Stimulated activated CD4-positive, alpha-beta T cell treated with anti-CD3 and anti-CD28 coated beads, Interleukin-2, amount 100 ng/mL, for 24 hours (primary cell): ENCODE results near the gene CENPS.
"Not testable (repeated sequence)": the region's sequence is repeated elsewhere in the genome, so short reads cannot be mapped to it uniquely, and the experiment has no call there.

Experiments
- DNase-seq, 2 donors: peaks; one replicate each; pipeline ENCODE4 v3.0.0-alpha.2; 2020

CENPS gene

GRCh38 chr1:10430216-10431069 is at the start of gene CENPS:
CENPS (plus strand) TSS chr1:10430433; CDS start chr1:10430518, 85 bp downstream.
- DNase-seq: peak; percentile 91 to 96

- DNase-seq: no peak
Measured at GRCh38 chr1:10380594-10381275, 49.5 kb upstream of the CENPS start.

DNA sequence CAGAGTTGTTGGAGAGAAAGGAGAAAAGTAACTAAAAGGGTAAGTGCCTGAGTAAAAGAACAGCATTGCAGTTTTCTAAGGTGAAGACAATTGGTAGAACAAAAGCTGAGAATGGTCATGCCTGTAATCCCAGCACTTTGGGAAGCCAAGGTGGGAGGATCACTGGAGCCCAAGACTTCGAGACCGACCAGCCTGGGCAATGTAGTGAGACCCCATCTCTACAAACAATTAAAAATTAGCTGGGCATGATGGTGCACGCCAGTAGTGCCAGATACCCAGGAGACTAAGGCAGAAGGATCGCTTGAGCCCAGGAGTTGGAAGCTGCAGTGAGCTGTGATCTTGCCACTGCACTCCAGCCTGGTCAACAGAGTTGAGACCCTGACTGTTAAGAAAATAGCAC is 46.6 kb upstream of the CENPS start:
- DNase-seq: no peak

DNA sequence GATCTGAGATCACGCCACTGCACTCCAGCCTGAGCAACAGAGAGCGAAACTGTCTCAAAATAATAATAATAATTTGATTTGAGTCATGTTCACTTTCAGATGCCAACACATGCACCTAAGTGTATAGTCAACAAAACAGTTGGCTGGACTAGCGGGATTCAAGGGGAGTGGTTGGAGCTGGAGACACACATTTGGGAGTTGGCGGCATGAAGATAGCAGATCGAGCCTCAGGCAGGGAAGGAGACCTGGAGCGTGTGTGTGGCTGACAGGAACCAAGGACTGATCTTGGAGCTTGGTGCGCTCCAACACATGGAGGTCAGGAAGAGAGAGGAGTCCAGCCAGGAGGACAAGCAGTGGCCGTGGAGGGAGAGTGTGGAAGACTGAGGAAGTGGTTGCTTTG is 46.0 kb upstream of the CENPS start:
- no peak for DNase-seq

GRCh38 chr1:10386761-10387676 is 43.2 kb upstream of the CENPS start:
- no peak for DNase-seq

GRCh38 chr1:10387677-10388386 is 42.4 kb upstream of the CENPS start:
- DNase-seq: no peak

DNA sequence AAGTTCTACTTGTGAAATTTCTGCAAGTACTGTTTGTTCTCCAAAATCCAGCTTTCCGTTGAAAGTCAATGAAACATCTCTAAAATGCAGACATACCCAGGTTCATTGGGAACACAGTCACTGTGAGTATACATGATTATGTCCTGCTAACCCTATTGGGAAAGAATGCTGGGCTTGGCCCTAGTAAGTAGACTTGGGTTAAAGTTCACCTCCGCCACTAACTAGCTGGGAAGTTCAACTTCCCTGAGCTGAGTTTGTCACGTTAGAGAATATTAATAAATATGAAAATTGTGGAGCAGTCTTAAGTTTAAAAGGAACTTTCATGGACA is 41.9 kb upstream of the CENPS start:
- DNase-seq: no peak

DNA sequence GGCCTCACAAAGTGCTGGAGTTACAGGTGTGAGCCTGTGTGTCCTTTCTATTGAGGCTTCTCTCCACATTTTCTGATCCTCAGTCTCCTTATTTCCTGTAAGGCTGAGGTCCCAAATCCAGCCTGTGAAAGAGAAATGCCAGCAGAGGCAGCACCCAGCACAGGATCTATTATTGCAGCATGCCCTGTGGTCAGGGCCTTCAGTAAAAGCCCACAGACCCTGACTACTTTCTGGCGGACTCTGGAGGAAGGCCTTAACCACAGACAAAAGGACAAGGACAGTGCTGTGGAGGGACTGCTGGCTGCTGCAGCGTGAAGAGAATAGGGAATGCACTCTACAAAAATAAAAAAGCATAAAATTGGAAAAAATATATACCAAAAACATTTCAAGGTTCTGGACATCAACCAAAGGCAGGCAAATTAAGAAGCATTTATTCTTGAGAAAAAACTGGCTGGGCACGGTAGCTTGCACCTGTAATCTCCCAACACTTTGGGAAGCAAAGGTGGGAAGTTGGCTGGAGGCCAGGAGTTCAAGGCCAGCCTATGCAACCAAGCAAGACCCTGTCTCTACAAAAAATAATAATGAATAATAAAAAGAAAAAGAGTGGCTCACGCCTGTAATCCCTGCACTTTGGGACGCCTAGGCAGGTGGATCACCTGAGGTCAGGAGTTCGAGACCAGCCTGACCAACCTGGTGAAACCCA is 40.8 kb upstream of the CENPS start:
- no peak for DNase-seq

- no peak for DNase-seq
Measured at GRCh38 chr1:10396870-10397269, 33.4 kb upstream of the CENPS start.

DNA sequence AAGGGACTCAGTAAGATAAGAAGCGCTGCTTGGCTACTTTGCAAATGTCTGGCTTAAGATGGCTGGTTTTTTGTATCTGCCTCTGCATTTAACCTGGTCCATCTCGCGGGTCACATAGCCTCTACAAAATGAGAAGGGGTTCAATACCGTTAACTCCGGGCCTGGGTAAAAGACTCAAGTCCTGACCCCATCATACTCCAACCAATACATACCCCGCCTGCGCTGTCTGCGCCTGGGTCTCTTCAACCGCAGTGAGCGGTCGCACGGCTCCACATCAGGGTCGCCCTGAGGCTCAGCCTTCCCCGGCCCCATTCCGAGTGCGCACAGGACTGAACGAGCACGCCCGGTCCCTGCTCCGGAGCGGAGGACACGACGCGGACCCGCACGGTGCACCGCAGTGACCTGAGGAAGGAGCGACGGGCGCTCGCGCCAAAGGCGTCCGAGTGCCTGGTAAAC is 31.9 kb upstream of the CENPS start:
- DNase-seq: no peak

- peak; percentile 99 for DNase-seq
Measured at GRCh38 chr1:10398734-10399443, 31.3 kb upstream of the CENPS start, which contains the start of gene PGD. PGD (plus strand) TSS chr1:10399064; CDS start chr1:10399118, 54 bp downstream.

DNA sequence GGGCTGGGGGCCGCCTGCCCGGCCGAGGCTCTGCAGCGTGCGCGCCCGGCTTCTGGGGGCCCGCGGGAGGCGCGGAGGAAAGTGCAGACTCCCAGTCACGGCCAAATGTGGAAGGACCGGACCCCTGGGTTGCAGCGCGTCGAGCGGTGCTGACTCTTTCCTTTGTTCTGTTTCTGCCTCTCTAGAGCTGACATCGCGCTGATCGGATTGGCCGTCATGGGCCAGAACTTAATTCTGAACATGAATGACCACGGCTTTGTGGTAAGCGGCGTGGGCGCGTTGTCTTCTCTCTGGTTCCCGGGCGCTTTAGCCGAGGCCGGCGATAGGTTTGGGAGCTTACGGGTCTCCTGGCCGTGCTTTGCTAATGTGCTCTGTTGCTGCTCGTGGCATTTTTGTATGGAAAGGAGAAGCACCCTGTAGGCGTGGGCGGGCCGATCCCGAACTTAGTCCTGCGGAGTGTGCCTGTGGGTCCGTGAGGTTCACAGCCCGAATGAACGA is 30.7 kb upstream of the CENPS start:
- peak in 1 of 2 donors; percentile 24 for DNase-seq

DNA sequence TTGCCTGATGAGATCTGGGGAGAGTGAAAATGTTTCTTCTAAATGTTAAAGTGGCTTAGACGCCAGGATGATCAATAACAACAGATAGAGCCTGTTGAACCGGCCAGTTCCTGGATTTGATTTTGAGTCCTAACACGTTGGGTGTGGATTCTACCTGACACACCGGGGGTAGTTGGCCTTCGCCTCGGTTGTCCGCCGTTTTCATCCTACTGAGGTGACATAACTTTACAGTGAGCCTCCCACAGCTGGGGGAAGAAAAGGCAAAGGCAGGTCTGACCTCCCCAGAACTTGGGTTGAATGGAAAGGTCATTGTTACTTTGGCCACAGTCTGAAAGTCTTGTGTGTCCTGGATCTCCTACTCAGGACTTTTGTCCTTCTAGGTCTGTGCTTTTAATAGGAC is 30.2 kb upstream of the CENPS start:
- DNase-seq: no peak

DNA sequence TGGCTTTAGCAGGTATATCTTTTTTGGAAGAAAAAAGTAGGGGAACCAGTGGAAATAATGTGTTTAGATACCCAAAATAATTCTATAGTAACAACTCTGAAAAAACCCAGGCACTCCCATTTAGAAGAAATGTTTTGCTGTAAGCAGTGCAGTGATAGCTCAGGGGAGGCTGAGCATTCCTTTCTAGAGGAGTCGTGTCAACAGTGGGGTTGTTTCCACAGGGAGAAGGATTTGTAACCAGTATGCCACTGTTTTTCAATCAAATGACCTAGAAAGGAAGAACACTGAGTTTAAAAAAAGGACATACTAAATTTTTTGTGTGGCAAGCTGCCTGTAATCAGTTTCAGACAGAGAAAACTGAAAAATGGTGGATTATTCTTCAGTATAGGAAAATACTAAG is 29.0 kb upstream of the CENPS start:
- DNase-seq: no peak

GRCh38 chr1:10402729-10403274 is 27.4 kb upstream of the CENPS start:
- DNase-seq: no peak

DNA sequence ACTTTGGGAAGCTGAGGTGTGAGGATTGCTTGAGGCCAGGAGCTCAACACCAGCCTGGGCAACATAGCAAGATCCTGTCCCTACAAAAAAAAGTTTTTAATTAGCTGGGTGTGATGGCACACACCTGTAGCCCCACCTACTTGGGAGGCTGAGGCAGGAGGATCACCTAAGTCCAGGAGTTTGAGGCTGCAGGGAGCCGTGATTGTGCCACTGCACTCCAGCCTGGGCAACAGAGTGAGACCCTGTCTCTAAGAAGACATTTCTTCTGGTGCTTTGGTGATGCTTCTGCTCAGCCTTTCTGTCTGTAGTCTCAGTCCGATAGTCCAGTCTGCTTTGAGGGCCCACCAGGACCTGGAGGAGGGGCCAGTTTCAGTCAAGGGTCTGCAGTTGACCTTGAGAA is 23.0 kb upstream of the CENPS start:
- no peak for DNase-seq

- no peak for DNase-seq
Measured at GRCh38 chr1:10415211-10415930, 14.9 kb upstream of the CENPS start.

DNA sequence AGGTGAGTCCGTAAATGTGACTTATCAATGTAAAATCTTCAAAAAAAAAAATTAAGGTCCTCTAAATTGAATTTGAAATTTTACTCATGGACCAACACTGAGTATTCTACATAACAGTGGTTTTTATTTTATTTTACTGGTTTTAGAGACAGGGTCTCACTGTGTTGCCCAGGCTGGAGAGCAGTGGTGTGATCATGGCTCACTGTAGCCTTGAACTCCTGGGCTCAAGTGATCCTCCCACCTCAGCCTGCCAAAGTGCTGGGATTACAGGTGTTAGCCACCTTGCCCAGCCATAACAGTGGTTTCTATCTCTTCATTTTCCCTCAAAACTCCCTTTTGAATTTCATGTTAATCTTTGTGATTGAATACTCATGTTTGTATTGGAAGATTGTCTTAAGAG is 14.3 kb upstream of the CENPS start:
- not testable (repeated sequence) for DNase-seq

DNA sequence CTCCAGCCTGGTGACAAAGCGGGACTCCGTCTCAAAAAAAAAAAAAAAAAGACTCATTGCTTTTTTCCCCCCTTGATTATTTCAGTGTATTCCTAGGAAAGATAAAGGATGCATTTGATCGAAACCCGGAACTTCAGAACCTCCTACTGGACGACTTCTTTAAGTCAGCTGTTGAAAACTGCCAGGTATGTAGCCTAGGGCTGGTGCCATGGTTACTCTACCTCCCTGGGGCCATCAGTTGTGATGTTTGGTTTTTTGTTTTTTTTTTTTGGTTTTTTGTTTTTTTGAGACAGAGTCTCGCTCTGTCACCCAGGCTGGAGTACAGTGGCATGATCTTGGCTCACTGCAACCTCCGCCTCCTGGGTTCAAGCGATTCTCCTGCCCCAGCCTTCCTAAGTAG is 11.5 kb upstream of the CENPS start:
- not testable (repeated sequence) for DNase-seq

DNA sequence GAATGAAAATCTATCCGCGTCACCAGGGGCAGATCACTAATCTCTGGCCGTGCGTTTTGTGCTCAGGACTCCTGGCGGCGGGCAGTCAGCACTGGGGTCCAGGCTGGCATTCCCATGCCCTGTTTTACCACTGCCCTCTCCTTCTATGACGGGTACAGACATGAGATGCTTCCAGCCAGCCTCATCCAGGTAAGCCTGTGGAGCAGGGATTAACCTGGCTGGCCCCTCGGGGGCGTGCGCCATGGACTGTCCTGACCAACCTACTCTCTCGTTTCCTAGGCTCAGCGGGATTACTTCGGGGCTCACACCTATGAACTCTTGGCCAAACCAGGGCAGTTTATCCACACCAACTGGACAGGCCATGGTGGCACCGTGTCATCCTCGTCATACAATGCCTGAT is 10.9 kb upstream of the CENPS start:
- DNase-seq: no peak
